ENCODE results near the gene PDZRN3.

Gene PDZRN3

GRCh38 chr3:73449774-73450173, 175.0 kb downstream of the PDZRN3 start:
- H3K9me3 ChIP-seq, result no peaks in the 10 kb centered on the region
- no peaks in the 10 kb centered on the region for H3K27me3 ChIP-seq
- no peak for DNase-seq
- H3K4me1 ChIP-seq, result peaks cover 0 to 86% (median 23%) of the 10 kb centered on the region in 4 donors
- H3K27ac ChIP-seq, result no peak overlapping the region
- no peak for TF ChIP-seq CTCF (IDR thresholded peaks at IDR 0.05)
- H3K36me3 ChIP-seq, result no peaks in the 10 kb centered on the region
- H3K4me3 ChIP-seq, result no peak overlapping the region
- intact Hi-C loops (cut with DNase I; ENCODE audit: low total_unique reads), result no loop called here

GRCh38 chr3:73448761-73449301, 175.9 kb downstream of the PDZRN3 start:
- no peak overlapping the region for H3K27ac ChIP-seq
- peaks cover 0 to 81% (median 17%) of the 10 kb centered on the region in 4 donors for H3K4me1 ChIP-seq
- H3K4me3 ChIP-seq, result no peak overlapping the region
- intact Hi-C loops (cut with DNase I; ENCODE audit: low total_unique reads), result no loop called here
- no peak for TF ChIP-seq CTCF (IDR thresholded peaks at IDR 0.05)
- no peak for DNase-seq
- H3K36me3 ChIP-seq, result no peaks in the 10 kb centered on the region
- H3K27me3 ChIP-seq, result no peaks in the 10 kb centered on the region
- H3K9me3 ChIP-seq, result no peaks in the 10 kb centered on the region

GRCh38 chr3:73448041-73448440, 176.7 kb downstream of the PDZRN3 start:
- Histone ChIP-seq H3K4me1 (peaks cover 0 to 77% (median 14%) of the 10 kb centered on the region in 4 donors), H3K4me3 (no peak overlapping the region), H3K27ac (no peak overlapping the region), H3K9me3 (no peaks in the 10 kb centered on the region), H3K27me3 (no peaks in the 10 kb centered on the region), H3K36me3 (no peaks in the 10 kb centered on the region)
- no peak for TF ChIP-seq CTCF (IDR thresholded peaks at IDR 0.05)
- DNase-seq, result no peak
- intact Hi-C loops (cut with DNase I; ENCODE audit: low total_unique reads), result no loop called here

- no peak overlapping the region for H3K4me3 ChIP-seq
- H3K9me3 ChIP-seq, result no peaks in the 10 kb centered on the region
- H3K27ac ChIP-seq, result no peak overlapping the region
- no peaks in the 10 kb centered on the region for H3K36me3 ChIP-seq
- H3K27me3 ChIP-seq, result no peaks in the 10 kb centered on the region
- DNase-seq, result no peak
- TF ChIP-seq CTCF (IDR thresholded peaks at IDR 0.05), result no peak
- peaks cover 0 to 73% (median 12%) of the 10 kb centered on the region in 4 donors for H3K4me1 ChIP-seq
- intact Hi-C loops (cut with DNase I; ENCODE audit: low total_unique reads), result no loop called here
These were observed 177.6 kb downstream of the PDZRN3 start for GRCh38 chr3:73447111-73447510.

GRCh38 chr3:73446467-73447110, 178.2 kb downstream of the PDZRN3 start:
- intact Hi-C loops (cut with DNase I; ENCODE audit: low total_unique reads), result no loop called here
- Histone ChIP-seq H3K4me1 (peaks cover 0 to 73% (median 10%) of the 10 kb centered on the region in 4 donors), H3K27ac (no peak overlapping the region), H3K27me3 (no peaks in the 10 kb centered on the region), H3K9me3 (no peaks in the 10 kb centered on the region), H3K36me3 (no peaks in the 10 kb centered on the region), H3K4me3 (no peak overlapping the region)
- no peak for DNase-seq
- no peak for TF ChIP-seq CTCF (IDR thresholded peaks at IDR 0.05)

Measured in tibial artery (tissue), 4 donors.